ENCODE measurements around the gene FOXK1.
"Not testable (repeated sequence)": the region's sequence is repeated elsewhere in the genome, so short reads cannot be mapped to it uniquely, and the experiment has no call there.

Gene FOXK1

DNA sequence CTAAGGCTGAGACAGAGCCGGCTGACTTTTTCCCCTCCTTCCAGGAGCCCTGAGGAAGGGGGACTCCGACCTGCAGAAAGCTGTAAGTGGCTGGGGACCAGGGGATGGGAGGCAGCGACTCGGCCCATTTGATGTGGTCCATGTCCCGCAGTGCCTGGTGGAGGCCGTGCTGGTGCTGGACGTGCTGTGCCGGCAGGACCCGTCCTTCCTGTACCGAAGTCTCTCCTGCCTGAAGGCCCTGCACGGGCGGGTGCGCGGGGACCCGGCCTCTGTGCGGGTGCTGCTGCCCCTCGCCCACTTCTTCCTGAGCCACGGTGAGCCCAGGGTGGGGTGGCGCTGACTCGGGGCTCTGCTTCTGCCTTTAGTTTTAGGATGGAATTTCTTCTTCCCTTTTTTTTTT lies 103.3 kb downstream of the FOXK1 start:
- Mint-ChIP-seq H3K27me3 (no peaks in the 10 kb centered on the region), H3K4me3 (no peak overlapping the region), H3K4me1 (no peaks in the 10 kb centered on the region), H3K36me3 (peaks cover 22% of the 10 kb centered on the region), H3K9me3 (no peaks in the 10 kb centered on the region), H3K27ac (no peak overlapping the region)
- CTCF ChIA-PET: interaction anchor here (1.6 kb wide), 1 partner anchor 12 kb away, joined by 3 read pairs; no protein-coding TSS in a partner anchor
- DNase-seq: no peak

DNA sequence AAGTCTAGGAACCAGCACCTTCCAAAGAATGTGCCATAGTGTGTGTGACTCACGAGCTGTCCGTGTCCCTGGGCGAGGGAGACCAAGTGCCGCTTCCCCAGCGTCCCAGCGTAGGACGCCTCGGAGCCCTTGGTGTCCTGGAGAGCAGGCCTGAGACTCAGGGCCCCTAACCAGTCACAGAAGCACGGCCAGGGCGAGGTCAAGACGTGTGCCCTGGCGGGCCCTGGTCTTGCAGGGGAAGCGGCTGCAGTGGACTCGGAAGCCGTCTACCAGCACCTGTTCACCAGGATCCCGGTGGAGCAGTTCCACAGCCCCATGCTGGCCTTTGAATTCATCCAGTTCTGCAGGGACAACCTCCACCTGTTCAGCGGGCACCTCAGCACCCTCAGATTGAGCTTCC lies 103.9 kb downstream of the FOXK1 start:
- H3K9me3 Mint-ChIP-seq: no peaks in the 10 kb centered on the region
- no peaks in the 10 kb centered on the region for H3K27me3 Mint-ChIP-seq
- no peaks in the 10 kb centered on the region for H3K4me1 Mint-ChIP-seq
- H3K4me3 Mint-ChIP-seq: no peak overlapping the region
- DNase-seq: no peak
- H3K36me3 Mint-ChIP-seq: peaks cover 19% of the 10 kb centered on the region
- no peak overlapping the region for H3K27ac Mint-ChIP-seq
- CTCF ChIA-PET: no interaction called here

DNA sequence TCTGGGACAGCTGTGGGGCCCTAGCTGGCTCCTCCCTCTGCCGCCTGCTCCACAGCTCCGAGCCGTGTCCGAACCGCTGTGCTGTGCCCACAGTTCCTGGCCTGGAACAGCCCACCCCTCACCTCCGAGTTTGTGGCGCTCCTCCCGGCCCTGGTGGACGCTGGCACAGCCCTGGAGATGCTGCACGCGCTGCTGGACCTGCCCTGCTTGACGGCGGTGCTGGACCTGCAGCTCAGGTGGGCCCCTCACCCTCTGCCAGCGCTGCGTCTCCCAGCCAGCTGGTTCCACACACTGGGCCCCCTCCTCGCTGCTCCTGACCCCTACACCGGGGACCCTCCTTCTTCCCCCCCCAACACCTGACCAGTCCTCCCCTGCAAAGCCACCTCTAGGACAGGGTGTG lies 105.4 kb downstream of the FOXK1 start:
- Mint-ChIP-seq H3K36me3 (peaks cover 15% of the 10 kb centered on the region), H3K4me3 (no peak overlapping the region), H3K27me3 (no peaks in the 10 kb centered on the region), H3K4me1 (peaks cover 3% of the 10 kb centered on the region), H3K9me3 (no peaks in the 10 kb centered on the region), H3K27ac (no peak overlapping the region)
- CTCF ChIA-PET: no interaction called here
- DNase-seq: no peak

DNA sequence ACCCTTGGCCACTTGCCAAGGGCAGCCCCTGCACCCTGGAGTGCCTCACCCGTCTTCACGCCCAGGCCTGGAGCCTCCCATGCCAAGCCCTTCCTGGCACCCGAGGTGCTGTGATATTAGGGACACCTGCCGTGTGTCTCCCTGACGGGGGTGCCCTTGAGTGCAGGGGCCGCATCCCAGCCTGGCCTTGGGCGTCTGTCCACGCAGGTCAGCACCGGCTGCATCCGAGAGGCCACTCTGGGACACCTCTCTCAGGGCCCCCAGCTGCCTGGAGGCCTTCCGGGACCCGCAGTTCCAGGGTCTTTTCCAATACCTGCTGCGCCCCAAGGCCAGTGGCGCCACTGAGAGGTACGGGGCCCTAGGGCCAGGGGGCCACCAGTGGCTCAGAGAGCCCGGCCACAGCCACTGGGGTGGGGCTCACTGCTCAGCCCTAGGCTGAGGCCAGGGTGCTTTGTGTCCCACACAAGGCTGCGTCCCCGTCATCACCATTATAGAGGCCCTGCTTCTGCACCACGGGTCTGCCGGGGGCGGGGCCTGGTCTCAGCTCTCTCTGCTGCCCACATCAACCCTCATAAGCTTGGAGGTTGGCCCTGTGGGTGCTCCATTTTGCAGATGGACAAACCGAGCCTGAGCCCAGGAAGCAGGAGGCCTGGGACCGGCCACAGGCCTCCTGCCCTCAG lies 106.0 kb downstream of the FOXK1 start:
- H3K27me3 Mint-ChIP-seq: no peaks in the 10 kb centered on the region
- no peak for DNase-seq
- CTCF ChIA-PET: no interaction called here
- peaks cover 3% of the 10 kb centered on the region for H3K4me1 Mint-ChIP-seq
- no peaks in the 10 kb centered on the region for H3K9me3 Mint-ChIP-seq
- no peak overlapping the region for H3K4me3 Mint-ChIP-seq
- no peak overlapping the region for H3K27ac Mint-ChIP-seq
- peaks cover 15% of the 10 kb centered on the region for H3K36me3 Mint-ChIP-seq

DNA sequence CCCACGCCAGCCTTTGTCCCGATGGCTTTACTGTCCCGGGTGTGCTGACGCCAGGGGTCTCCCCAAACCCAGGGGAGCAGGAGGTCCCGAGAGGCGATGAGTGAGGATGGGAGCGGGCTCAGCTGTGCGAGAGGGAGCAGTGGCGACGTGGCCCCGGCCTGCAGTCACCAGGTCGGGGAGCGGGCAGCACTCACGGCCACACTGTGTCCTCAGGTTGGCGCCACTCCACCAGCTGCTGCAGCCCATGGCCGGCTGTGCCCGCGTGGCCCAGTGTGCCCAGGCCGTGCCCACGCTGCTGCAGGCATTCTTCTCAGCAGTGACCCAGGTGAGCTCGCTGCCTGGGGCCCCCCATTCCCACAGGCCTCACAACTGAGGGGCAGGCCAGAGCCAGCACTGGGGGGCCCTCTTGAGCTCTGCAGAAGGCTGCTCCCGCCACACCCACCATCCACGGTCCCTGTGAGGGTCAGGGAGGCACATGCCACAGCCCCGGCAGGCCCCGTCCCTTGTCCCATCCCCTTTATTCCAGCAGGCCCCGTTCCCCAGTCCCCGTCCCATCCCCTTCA lies 106.6 kb downstream of the FOXK1 start:
- H3K36me3 Mint-ChIP-seq: peaks cover 13% of the 10 kb centered on the region
- no peak for DNase-seq
- no peaks in the 10 kb centered on the region for H3K27me3 Mint-ChIP-seq
- CTCF ChIA-PET: interaction anchor here (1.0 kb wide), 1 partner anchor 10 kb away, joined by 4 read pairs; no protein-coding TSS in a partner anchor
- H3K9me3 Mint-ChIP-seq: no peaks in the 10 kb centered on the region
- H3K27ac Mint-ChIP-seq: no peak overlapping the region
- peaks cover 3% of the 10 kb centered on the region for H3K4me1 Mint-ChIP-seq
- no peak overlapping the region for H3K4me3 Mint-ChIP-seq

DNA sequence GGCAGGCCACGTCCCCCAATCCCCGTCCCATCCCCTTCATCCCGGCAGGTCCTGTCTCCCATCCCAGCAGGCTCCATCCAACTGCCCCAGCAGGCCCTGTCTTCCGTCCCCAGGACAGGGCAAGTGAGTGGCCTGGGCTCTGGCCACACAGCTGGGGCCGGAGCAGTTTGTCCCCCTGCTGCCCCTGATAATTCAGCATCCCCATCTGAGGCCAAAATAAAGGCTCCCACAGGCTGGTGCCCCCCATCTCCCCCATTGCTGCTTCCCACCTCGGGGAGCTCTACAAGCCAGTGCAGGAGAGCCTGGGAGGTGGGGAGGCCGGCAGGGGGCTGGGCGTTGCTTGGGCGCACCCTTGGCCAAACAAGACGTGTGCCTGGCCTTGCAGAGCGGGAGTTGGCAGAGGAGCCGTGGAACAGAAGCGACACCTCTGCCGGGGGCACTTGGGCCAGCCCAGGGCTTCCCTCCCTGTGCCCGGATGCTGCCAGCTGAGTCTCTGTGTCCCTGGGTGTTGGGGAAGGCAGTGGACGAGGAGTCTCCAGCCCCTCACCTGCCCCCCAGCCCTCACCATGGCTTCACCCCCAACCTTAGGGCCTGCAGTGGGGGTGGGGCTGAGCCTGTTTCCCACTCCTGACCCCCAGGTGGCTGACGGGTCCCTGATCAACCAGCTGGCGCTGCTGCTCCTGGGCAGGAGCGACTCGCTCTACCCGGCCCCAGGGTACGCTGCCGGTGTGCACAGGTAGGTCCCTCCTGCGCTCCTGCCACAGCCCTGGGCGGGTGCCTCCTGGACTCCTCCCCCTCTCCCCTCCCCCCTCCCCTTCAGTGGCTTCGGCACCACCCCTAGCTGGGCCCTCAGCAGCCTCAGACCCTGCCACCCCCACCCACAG lies 107.3 kb downstream of the FOXK1 start:
- H3K36me3 Mint-ChIP-seq: peaks cover 18% of the 10 kb centered on the region
- no peaks in the 10 kb centered on the region for H3K27me3 Mint-ChIP-seq
- H3K9me3 Mint-ChIP-seq: no peaks in the 10 kb centered on the region
- CTCF ChIA-PET: interaction anchor here (1.0 kb wide), 1 partner anchor 9 kb away, joined by 4 read pairs; no protein-coding TSS in a partner anchor
- no peak overlapping the region for H3K27ac Mint-ChIP-seq
- DNase-seq: no peak
- H3K4me3 Mint-ChIP-seq: no peak overlapping the region
- H3K4me1 Mint-ChIP-seq: peaks cover 8% of the 10 kb centered on the region

DNA sequence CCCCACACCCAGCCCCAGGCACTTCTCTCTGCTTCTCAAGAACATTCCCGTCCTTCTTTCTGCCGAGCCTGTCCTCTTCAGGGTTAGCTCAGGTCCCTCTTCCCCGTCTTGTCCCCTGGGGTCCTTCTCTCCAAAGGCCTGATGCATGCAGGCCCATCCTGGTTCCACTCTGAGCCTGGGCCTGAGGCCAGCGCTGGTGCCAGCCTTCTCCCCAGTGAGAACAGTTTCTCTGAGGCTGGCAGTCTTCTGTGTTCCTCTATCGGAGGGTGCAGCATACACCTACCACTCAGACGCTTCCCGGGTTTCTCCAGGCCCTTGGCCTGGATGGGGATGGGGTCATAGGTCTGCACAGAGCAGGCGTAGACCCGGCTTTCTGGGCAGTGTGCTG lies 108.0 kb downstream of the FOXK1 start:
- Mint-ChIP-seq H3K4me3 (no peak overlapping the region), H3K4me1 (peaks cover 10% of the 10 kb centered on the region), H3K9me3 (no peaks in the 10 kb centered on the region), H3K27me3 (no peaks in the 10 kb centered on the region), H3K36me3 (peaks cover 20% of the 10 kb centered on the region), H3K27ac (no peak overlapping the region)
- CTCF ChIA-PET: interaction anchor here (1.0 kb wide), 1 partner anchor 8 kb away, joined by 4 read pairs; no protein-coding TSS in a partner anchor
- no peak for DNase-seq

DNA sequence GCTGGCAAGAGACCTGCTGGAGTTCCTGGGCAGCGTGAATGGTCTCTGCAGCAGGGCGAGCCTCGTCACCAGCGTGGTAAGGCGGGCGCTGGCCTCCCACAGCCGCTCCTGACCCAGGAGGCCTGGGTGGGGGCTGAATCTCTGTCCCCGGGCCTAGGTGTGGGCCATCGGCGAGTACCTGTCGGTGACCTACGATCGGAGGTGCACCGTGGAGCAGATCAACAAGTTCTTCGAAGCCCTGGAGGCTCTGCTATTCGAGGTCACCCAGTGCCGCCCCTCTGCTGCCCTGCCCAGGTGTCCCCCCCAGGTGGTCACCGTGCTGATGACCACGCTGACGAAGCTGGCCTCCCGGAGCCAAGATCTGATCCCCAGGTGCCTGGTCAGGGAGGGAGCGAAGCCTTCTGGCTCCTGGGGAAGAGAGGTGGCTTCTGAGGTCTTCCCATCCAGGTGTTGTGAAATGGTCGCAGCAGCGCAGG lies 108.5 kb downstream of the FOXK1 start:
- DNase-seq: no peak
- CTCF ChIA-PET: interaction anchor here (4.3 kb wide), 1 partner anchor 14 kb away, joined by 13 read pairs; the partner anchor contains the start of gene AP5Z1
- Mint-ChIP-seq H3K27ac (no peak overlapping the region), H3K27me3 (no peaks in the 10 kb centered on the region), H3K36me3 (peaks cover 20% of the 10 kb centered on the region), H3K4me3 (no peak overlapping the region), H3K9me3 (no peaks in the 10 kb centered on the region), H3K4me1 (peaks cover 10% of the 10 kb centered on the region)

DNA sequence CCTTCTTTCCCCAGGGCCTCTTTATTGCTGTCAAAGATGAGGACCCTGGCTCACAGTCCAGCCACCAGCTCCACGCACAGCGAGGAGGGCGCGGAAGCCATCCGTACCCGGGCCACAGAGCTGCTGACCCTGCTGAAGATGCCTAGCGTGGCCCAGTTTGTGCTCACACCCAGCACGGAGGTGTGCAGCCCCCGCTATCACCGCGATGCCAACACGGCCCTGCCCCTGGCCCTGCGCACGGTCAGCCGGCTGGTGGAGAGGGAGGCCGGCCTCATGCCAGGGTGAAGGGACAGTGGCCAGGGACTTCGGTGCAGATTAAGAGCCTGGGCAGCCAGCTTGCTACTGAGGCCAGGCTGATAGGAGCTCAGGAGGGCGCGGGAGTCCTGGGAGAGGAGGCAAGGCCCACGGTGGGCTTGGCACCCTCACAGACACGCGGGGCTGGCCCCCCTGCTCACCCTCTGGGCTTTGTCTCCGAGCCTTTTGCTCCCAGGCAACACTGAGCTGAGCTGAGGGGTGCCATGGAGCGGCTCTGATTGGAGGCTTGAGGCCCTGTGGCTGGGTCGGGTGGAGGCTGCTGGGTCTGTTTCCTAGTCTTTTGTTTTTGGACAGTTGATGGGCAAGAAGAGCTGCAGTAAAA lies 109.1 kb downstream of the FOXK1 start:
- peak overlapping the region; percentile 65 for H3K27ac Mint-ChIP-seq
- no peaks in the 10 kb centered on the region for H3K27me3 Mint-ChIP-seq
- H3K36me3 Mint-ChIP-seq: peaks cover 18% of the 10 kb centered on the region
- H3K4me3 Mint-ChIP-seq: no peak overlapping the region
- H3K4me1 Mint-ChIP-seq: peaks cover 10% of the 10 kb centered on the region
- no peak for DNase-seq
- CTCF ChIA-PET: interaction anchor here (1.2 to 4.3 kb wide), 4 partner anchors 9 to 38 kb away, joined by 3 to 13 read pairs (median 4); partner anchors contain the start of gene AP5Z1
- no peaks in the 10 kb centered on the region for H3K9me3 Mint-ChIP-seq

DNA sequence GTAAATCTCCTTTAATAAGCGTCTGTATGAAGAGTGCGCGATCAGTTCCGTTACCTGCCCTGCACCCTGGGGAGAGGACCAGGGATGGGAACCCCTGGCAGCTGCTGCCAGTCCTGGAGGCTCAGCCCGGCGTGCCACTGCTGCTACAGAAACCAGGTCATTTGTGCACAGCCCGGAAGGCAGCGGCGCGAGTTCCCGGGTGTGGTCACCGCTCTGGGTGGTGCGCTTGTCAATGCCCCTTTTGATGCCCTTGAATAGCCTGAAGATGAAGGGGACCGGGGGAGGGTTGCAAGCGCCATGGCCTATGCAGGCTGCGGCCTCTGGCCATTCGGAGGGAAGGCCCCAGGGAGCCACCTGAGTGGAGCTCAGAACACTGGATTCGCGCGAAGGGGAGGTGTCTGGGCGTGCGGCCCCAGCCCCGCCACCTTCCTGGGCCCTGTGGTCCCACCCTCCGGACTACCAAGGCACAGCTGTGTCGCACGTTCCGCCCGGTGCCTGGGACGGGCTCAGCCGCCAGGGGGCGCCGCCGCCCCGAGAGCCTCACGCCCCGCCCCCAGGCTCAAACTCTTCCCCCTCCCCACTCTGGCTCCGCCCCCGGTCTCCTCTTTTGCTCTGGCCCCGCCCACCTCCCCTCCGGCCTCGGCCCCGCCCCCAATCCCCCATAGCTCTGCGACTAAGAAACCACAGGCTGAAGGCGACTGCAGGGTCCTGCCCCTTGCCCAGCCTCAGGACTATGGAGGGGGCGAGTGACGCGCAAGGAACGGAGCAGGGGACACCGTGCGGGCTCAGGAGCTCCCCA lies 109.8 kb downstream of the FOXK1 start:
- Mint-ChIP-seq H3K4me3 (no peak overlapping the region), H3K4me1 (peaks cover 10% of the 10 kb centered on the region), H3K27ac (peak overlapping the region; percentile 65), H3K36me3 (peaks cover 15% of the 10 kb centered on the region), H3K9me3 (no peaks in the 10 kb centered on the region), H3K27me3 (no peaks in the 10 kb centered on the region)
- DNase-seq: peak; percentile 76
- CTCF ChIA-PET: interaction anchor here (0.9 to 4.3 kb wide), 6 partner anchors 10 to 182 kb away, joined by 3 to 13 read pairs (median 4); partner anchors contain the start of gene AP5Z1

DNA sequence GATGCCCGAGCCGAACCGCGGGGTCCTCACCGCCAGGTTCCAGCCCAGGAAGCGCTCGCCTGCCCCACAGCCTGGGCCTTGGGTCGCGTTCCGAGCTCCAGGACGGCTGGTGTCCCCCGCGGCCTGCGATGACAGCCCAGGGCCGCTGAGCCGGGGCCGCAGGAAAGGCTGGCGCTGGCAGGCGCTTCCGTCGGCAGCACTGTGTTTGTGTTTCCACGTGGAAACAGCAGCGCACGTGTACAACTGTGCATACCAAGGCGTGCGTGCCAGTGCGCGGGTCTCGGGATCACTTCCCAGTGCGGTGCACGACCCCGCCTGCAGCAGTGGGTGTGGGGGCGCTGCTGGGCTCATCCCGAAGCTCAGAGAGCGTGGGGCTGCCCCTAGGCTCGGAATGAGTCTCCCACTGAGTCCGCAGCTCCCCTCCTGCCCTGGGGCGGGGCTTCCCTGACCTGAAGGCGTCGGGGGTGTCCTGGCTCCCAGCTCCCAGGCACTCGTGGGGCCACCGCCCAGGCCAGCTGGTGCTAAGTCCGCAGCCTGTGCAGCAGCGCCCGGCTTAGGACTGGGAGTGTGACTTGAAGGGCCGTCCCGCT lies 110.5 kb downstream of the FOXK1 start:
- CTCF ChIA-PET: interaction anchor here (0.9 to 4.3 kb wide), 8 partner anchors 10 to 292 kb away, joined by 3 to 13 read pairs (median 4); partner anchors contain the start of genes AP5Z1 and RADIL
- H3K4me3 Mint-ChIP-seq: no peak overlapping the region
- H3K9me3 Mint-ChIP-seq: no peaks in the 10 kb centered on the region
- no peak overlapping the region for H3K27ac Mint-ChIP-seq
- DNase-seq: no peak
- no peaks in the 10 kb centered on the region for H3K27me3 Mint-ChIP-seq
- H3K4me1 Mint-ChIP-seq: peaks cover 10% of the 10 kb centered on the region
- peaks cover 15% of the 10 kb centered on the region for H3K36me3 Mint-ChIP-seq

DNA sequence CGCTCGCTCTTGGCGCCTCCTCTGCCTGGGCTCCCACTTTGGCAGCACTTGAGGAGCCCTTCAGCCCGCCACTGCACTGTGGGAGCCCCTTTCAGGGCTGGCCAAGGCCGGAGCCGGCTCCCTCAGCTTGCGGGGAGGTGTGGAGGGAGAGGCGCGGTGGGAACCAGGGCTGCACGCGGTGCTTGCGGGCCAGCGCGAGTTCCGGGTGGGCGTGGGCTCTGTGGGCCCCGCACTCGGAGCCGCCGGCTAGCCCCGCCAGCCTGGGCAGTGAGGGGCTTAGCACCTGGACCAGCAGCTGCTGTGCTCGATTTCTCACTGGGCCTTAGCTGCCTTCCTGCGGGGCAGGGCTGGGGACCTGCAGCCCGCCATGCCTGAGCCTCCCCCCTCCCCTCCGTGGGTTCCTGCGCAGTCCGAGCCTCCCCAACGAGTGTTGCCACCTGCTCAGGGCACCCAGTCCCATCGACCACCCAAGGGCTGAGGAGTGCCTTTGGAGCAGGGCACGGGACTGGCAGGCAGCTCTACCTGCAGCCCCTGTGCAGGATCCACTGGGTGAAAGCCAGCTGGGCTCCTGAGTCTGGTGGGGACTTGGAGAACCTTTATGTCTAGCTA lies 111.4 kb downstream of the FOXK1 start:
- CTCF ChIA-PET: interaction anchor here (1.1 to 4.3 kb wide), 4 partner anchors 17 to 292 kb away, joined by 3 to 13 read pairs (median 5); partner anchors contain the start of genes AP5Z1 and RADIL
- peaks cover 10% of the 10 kb centered on the region for H3K4me1 Mint-ChIP-seq
- not testable (repeated sequence) for H3K27me3 Mint-ChIP-seq, H3K4me3 Mint-ChIP-seq, H3K27ac Mint-ChIP-seq, DNase-seq, H3K9me3 Mint-ChIP-seq
- H3K36me3 Mint-ChIP-seq: peaks cover 15% of the 10 kb centered on the region
